Muscle layer of duodenum (tissue), 2 donors: ENCODE data around the gene KCNK3.
"Not testable (repeated sequence)": the region's sequence is repeated elsewhere in the genome, so short reads cannot be mapped to it uniquely, and the experiment has no call there.

Experiments used
- H3K27ac ChIP-seq: one replicate; pipeline ENCODE4 v1.7.0; 2013; ENCODE audit warnings: mild to moderate bottlenecking, low read length
- H3K27me3 ChIP-seq: one replicate; pipeline ENCODE4 v1.7.0; 2013; ENCODE audit warnings: low read depth, mild to moderate bottlenecking, control low read depth, low read length
- H3K36me3 ChIP-seq, 2 donors: one replicate each; pipeline ENCODE4 v1.7.0; 2013; ENCODE audit warnings: low read length in 2 of 2, control low read depth in 1 of 2, mild to moderate bottlenecking in 1 of 2; ENCODE audit not compliant: insufficient read depth in 2 of 2, control insufficient read depth in 1 of 2
- H3K4me1 ChIP-seq, 2 donors: one replicate each; pipeline ENCODE4 v1.7.0; 2013; ENCODE audit warnings: low read length in 2 of 2, mild to moderate bottlenecking in 2 of 2, control low read depth in 1 of 2, moderate library complexity in 1 of 2; ENCODE audit not compliant: insufficient read depth in 2 of 2, control insufficient read depth in 1 of 2
- H3K4me3 ChIP-seq, 2 donors: one replicate each; pipeline ENCODE4 v1.7.0; 2013; ENCODE audit warnings: low read length in 2 of 2, low read depth in 1 of 2, mild to moderate bottlenecking in 1 of 2
- H3K9me3 ChIP-seq, 2 donors: one replicate each; pipeline ENCODE4 v1.7.0; 2013; ENCODE audit warnings: low read length in 2 of 2, control low read depth in 1 of 2, mild to moderate bottlenecking in 1 of 2; ENCODE audit not compliant: control insufficient read depth in 1 of 2
- donor health status: healthy.

Gene KCNK3

GRCh38 chr2:26739514-26739913, 47.0 kb downstream of the KCNK3 start:
- Histone ChIP-seq H3K4me1 (no peaks in the 10 kb centered on the region), H3K9me3 (no peaks in the 10 kb centered on the region), H3K4me3 (no peak overlapping the region), H3K36me3 (no peaks in the 10 kb centered on the region), H3K27me3 (no peaks in the 10 kb centered on the region), H3K27ac (no peak overlapping the region)

- H3K4me1 ChIP-seq = no peaks in the 10 kb centered on the region
Observed at GRCh38 chr2:26740346-26740745, 47.8 kb downstream of the KCNK3 start.

GRCh38 chr2:26740890-26741302, 48.4 kb downstream of the KCNK3 start:
- Histone ChIP-seq H3K27me3 (no peaks in the 10 kb centered on the region), H3K4me3 (no peak overlapping the region), H3K9me3 (no peaks in the 10 kb centered on the region), H3K36me3 (no peaks in the 10 kb centered on the region), H3K27ac (no peak overlapping the region), H3K4me1 (no peaks in the 10 kb centered on the region)

More at GRCh38 chr2:26740346-26740745, 47.8 kb downstream of the KCNK3 start:
- Histone ChIP-seq H3K9me3 (no peaks in the 10 kb centered on the region), H3K4me3 (no peak overlapping the region), H3K27me3 (no peaks in the 10 kb centered on the region), H3K27ac (no peak overlapping the region), H3K36me3 (no peaks in the 10 kb centered on the region)

GRCh38 chr2:26742048-26742770, 49.7 kb downstream of the KCNK3 start:
- no peaks in the 10 kb centered on the region for H3K36me3 ChIP-seq

GRCh38 chr2:26743852-26744251, 51.3 kb downstream of the KCNK3 start:
- Histone ChIP-seq H3K27ac (no peak overlapping the region), H3K4me3 (no peak overlapping the region), H3K36me3 (no peaks in the 10 kb centered on the region), H3K27me3 (no peaks in the 10 kb centered on the region), H3K9me3 (no peaks in the 10 kb centered on the region), H3K4me1 (no peaks in the 10 kb centered on the region)

More at GRCh38 chr2:26742048-26742770, 49.7 kb downstream of the KCNK3 start:
- H3K27ac ChIP-seq = no peak overlapping the region
- H3K4me1 ChIP-seq = no peaks in the 10 kb centered on the region
- no peaks in the 10 kb centered on the region for H3K9me3 ChIP-seq
- H3K27me3 ChIP-seq = no peaks in the 10 kb centered on the region
- no peak overlapping the region for H3K4me3 ChIP-seq

GRCh38 chr2:26744953-26745352, 52.4 kb downstream of the KCNK3 start:
- Histone ChIP-seq H3K36me3 (no peaks in the 10 kb centered on the region), H3K27me3 (no peaks in the 10 kb centered on the region), H3K9me3 (no peaks in the 10 kb centered on the region), H3K27ac (no peak overlapping the region), H3K4me1 (no peaks in the 10 kb centered on the region), H3K4me3 (no peak overlapping the region)

- no peaks in the 10 kb centered on the region for H3K27me3 ChIP-seq
- H3K4me3 ChIP-seq = no peak overlapping the region
- no peaks in the 10 kb centered on the region for H3K4me1 ChIP-seq
- no peak overlapping the region for H3K27ac ChIP-seq
- no peaks in the 10 kb centered on the region for H3K9me3 ChIP-seq
- no peaks in the 10 kb centered on the region for H3K36me3 ChIP-seq
Observed at GRCh38 chr2:26745609-26746327, 53.2 kb downstream of the KCNK3 start.

- H3K27me3 ChIP-seq = no peaks in the 10 kb centered on the region
- H3K4me3 ChIP-seq = no peak overlapping the region
- H3K4me1 ChIP-seq = no peaks in the 10 kb centered on the region
- H3K27ac ChIP-seq = no peak overlapping the region
- no peaks in the 10 kb centered on the region for H3K36me3 ChIP-seq
- H3K9me3 ChIP-seq = no peaks in the 10 kb centered on the region
Observed at GRCh38 chr2:26746934-26747333, 54.4 kb downstream of the KCNK3 start.

GRCh38 chr2:26749787-26750420, 57.4 kb downstream of the KCNK3 start:
- not testable (repeated sequence) for H3K27ac ChIP-seq, H3K9me3 ChIP-seq, H3K27me3 ChIP-seq, H3K36me3 ChIP-seq, H3K4me3 ChIP-seq, H3K4me1 ChIP-seq

GRCh38 chr2:26750467-26750866, 57.9 kb downstream of the KCNK3 start:
- not testable (repeated sequence) for H3K36me3 ChIP-seq, H3K27me3 ChIP-seq, H3K27ac ChIP-seq, H3K4me1 ChIP-seq, H3K4me3 ChIP-seq, H3K9me3 ChIP-seq

GRCh38 chr2:26752656-26753055, 60.1 kb downstream of the KCNK3 start:
- no peaks in the 10 kb centered on the region for H3K36me3 ChIP-seq
- no peak overlapping the region for H3K27ac ChIP-seq
- H3K9me3 ChIP-seq = no peaks in the 10 kb centered on the region
- H3K4me3 ChIP-seq = no peak overlapping the region
- no peaks in the 10 kb centered on the region for H3K27me3 ChIP-seq
- no peaks in the 10 kb centered on the region for H3K4me1 ChIP-seq
